Left lobe of liver (tissue), 2 donors: Measurements from ENCODE around the gene PSTPIP2. TPM values are rescaled to one million over a fixed set of nuclear protein-coding genes. Genes with fewer than 3 reads are reported as not detected.
A peak's percentile ranks its signal among the peaks of the same experiment; 100 is the strongest.
"Not testable (repeated sequence)": the region's sequence is repeated elsewhere in the genome, so short reads cannot be mapped to it uniquely, and the experiment has no call there.

Experiments used
- ATAC-seq: fragments of 200-7000 bp; cut with Tn5 transposase; one replicate; pipeline ENCODE4 v1.9.1; 2020; ENCODE audit warnings: mild to moderate bottlenecking, moderate library complexity
- DNase-seq: peaks from one replicate; pipeline ENCODE4 v3.0.0-alpha.2; 2020; ENCODE audit warnings: low spot score
- total RNA-seq: library from RNA; stranded (reverse); gene quantifications from one replicate; pipeline ENCODE4 v1.2.1, GENCODE V29; 2021
- donor health status: DM: no; HTN: no; CAD: no; lungs with moderate emphysema.
- donor health status: DM: no; HTN: yes; CAD: no.

PSTPIP2 gene
- total RNA-seq, 1 donor from 2014 or later, result 3.9 TPM

DNA sequence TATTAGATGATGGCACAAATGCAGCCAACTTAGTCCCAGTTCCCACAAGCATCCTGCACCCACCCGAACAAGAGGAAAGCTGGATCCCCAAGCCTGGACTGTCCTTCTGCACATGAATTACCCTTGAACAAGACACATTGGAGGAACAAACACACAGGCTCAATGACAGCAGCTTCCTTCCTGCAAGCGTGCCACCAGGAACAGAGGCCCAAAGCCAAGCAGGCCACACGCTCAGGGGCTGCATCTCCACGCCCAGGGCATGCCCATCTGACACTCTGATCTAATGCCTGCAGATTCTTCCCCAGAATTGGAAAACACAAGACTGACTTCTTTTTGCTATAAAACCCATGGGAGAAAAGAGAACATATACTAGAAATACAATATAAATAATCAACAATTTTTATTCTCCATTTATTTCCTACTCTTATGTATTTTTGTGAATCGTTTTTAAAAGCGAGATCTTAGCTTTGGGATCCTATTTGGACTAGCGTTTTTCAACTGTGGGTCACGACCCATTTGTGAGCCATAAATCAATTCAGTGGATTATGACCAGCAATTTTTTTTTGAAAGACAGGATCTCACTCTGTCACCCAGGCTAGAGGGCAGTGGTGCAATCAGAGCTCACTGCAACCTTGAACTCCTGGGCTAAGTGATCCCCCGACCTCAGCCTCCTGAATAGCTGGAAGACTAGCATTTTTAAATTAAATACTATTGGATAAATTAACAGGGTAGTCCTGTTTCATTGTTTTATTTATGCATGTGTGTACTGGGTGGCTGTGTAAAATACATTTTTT lies 34.4 kb downstream of the PSTPIP2 start:
- ATAC-seq (peak; percentile 79), DNase-seq (no peak)

DNA sequence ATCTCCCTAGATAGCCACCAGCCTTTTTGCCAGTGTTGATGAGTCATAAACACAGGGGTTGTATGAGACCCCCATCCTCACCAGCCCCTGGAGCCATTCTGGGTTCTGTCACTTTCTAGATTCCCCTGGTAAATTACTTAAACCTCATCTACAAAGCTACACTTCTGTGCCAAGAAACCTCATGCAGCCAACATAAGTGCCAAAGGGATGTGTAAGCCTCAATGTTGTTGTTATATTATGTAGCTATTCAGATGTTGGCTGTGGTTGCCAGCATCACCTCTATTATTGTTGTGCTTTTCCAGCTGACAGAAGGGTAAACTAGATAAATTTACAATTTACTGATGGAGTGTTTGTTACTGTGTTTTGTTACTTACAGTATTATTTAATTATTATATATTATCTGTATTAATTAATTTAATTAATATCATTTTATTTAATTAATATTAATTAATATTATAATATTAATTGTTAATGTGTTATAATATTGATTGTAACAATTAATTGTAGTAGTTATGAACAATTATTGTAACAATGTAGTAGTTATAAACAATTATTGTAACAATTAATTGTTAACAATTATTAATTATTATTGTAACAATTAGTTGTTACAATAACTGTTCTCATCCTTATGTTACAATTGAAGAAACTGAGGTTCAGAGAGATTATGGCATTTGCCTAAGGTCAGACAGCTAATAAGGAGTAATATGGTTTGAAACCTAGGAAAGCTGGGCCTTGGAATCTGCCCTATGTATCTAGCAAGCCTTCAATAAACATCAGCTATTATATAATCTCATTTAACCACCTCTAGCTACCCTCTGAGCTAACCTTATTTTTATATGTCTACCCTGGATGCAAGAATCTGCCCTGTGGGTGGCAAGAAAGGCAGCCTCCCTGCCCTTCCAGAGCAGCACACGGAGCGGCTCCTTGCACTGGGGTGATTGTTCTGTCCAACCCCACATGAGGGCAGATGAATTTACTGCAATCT lies 36.1 kb downstream of the PSTPIP2 start:
- DNase-seq (no peak), ATAC-seq (no peak)

DNA sequence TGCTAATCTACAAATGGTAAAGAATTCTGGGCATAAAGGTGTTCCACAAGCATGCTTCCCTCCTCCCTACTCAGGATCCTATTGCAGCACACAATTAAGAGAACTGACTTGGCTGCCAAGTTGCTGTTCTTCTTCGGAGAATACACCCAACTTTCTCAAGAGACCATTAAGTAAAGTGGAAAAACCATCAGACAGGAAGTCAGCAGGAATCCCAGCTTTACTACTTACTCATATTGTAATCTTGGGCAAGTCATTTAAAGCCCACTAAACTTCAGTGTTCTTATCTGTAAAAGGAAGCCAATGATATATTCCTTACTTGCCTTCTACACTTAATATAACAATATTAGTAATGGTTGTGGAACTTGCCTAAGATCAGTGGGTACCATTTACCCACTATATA lies 37.8 kb downstream of the PSTPIP2 start:
- DNase-seq, result no peak
- no peak for ATAC-seq

DNA sequence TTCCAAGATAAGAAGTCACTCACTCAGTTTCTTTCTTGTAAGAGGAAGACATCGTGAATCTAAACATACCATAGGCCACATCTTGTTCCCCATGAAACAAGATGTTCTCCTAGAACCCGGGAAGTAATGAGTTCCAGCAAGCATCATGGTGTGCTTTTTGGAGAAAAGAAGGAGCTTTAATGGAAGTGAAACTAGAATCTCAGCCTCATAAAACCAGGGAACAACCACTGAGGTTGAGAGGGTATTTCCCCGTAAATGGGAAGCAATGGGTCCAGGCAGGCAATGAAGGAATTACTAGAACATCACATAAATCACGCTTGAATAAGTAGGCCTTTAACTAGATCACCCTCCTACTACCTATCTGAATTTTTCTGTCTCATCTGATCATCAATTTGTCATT lies 40.3 kb downstream of the PSTPIP2 start:
- no peak for ATAC-seq

DNA sequence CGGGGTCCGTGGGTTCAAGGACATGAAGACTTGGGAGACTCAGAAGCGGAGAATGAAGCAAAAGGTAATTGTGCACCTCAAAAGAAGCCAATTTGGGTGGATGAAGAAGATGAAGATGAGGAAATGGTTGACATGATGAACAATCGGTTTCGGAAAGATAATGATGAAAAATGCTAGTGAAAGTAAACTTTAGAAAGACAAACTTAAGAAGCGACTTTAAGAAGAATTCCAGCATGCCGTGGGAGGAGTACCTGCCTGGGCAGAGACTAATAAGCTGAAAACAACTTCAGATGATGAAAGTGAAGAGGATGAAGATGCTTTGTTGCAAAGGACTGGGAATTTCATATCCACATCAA lies 43.5 kb downstream of the PSTPIP2 start:
- ATAC-seq (no peak), DNase-seq (no peak)

More for the DNA sequence above, 40.3 kb downstream of the PSTPIP2 start:
- no peak for DNase-seq

DNA sequence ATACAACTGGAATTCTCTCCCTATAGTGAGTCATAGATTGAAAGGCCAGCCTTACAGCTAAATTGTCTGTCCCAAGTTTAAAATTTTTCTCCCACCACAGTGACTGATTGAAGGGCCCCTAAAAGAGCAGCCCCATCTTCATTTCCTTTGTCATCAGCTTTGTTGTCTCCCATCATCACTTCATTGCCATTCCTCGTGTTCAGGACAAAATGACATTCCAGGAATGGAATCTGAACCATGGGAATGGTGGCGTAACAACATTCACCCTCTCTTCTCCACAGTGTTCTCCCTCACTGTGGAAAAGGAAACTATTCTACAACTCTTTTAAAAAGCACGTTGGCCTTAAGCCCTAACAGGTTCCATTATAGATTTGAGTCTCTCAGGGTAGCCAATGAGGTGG lies 52.1 kb downstream of the PSTPIP2 start:
- no peak for DNase-seq
- ATAC-seq, result no peak

DNA sequence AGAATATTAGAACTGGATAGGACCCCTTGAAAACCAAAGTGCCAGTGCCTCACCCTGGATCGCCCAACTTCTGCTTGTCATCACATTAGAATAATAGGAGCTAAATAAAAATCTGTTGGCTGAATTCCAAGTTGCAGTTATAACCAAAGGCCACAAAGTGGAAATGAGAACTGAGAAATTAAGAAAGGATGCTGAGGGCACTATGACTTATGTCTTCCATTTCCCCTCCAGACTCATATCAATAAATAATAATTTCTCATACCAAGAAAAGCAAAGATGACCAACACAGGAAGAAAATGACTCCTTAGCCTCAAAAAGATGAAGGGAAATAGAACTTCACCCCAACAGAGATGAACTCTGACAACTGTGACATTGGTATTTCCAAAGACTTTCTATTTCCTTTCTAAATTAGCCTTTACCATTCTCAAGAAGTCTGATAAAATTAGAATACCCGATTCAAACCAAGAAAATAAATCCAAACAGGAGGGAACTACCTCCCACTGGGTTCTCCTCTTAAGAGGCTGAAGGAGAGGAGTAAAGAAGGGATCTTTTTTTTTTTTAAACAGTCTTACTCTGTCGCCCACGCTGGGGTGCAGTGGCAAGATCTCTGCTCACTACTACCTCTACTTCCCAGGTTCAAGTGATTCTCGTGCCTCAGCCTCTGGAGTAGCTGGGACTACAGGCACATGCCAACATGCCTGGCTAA lies 58.4 kb downstream of the PSTPIP2 start:
- no peak for DNase-seq
- ATAC-seq, result no peak

DNA sequence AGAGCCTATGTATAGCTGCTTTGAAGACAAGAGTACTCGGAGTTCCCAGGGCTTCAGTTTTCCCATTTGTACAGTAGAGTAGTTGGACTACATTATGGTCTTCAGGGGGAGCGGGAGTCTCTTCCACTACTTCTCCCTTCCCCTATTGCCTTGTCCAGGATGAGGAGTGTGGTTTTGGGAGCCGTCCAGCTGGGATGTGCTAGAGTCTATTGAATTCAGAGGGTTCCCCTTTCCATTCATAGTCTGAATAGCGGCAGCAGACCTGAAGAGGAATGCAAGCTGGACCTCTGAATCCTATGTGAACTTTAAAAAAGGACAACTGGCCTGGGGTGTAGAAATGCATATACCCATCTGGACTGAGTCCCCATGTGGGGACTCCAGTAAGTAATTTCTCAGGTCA lies 61.4 kb downstream of the PSTPIP2 start:
- DNase-seq (no peak), ATAC-seq (no peak)

DNA sequence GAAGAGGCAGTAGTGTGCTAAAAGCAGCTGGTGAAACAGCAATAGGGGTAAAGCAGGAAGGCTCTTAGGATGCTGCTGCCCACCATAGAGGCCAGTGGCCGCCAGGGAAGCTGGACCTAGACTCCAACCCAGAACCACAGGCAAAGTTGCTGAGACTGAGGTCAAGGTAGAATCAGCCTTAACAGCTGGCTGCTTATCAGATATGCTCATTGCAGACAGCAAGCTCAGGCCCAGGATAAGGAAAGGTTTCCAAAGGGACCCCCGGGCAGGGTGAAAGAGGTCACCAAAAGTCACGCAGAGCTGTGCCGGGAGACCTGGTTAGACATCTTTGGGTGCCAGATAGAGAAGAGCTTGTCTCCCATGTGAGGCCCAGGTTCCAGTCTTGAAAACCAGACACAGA lies 62.0 kb downstream of the PSTPIP2 start:
- ATAC-seq, result no peak

DNA sequence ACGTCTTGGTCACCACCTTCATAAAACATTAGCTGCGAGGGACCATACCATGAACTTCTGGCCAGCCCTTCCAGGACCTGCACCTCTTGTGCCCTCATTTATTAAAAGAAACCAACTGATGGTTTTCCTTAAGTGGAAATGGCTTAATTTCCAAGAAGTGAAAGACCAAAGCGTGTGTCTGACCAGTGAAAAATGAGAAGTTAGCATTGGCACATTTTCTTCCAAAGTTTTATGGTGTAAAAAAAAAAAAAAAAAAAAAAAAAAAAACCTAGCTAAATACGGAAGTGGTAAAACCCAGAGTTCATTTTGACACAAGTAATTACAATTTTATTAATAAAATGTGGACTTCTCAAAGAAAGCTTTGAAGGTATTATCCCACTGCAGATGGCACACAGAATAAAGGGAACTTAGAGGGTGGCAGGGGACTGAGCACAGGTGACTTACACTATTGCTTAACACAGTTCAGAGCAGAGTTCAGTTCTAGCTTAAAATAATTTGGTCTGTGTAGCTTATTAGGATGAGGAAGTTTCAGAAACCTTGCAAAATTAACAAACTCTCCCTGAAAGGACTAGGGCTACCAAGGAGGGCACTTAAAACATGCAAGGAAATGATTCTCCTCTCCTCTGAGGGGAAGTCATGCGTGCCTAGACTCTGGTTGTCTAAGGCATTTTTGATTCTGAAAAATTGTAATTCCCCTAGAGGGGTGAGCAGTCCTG lies 62.8 kb downstream of the PSTPIP2 start:
- peak; percentile 96 for ATAC-seq
- DNase-seq, result no peak

More for the DNA sequence above, 62.0 kb downstream of the PSTPIP2 start:
- no peak for DNase-seq

DNA sequence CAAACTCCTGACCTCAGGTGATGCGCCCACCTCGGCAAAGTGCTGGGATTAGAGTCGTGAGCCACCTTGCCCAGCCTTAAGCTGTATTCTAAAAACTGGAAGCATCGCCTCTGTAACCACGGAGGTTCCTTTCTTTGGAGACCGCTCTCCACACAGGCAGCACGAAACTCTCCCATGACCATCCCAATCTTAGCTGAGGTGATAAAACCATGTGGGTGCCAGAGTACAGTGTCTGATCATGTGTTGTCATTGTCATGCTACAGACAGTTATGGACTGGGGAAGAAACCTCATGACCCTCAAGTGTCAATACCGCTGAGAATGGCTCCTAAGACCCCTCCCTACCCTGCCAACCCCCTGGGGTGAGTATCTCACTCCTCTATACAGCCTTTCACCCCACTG lies 63.5 kb downstream of the PSTPIP2 start:
- no peak for ATAC-seq
- no peak for DNase-seq

DNA sequence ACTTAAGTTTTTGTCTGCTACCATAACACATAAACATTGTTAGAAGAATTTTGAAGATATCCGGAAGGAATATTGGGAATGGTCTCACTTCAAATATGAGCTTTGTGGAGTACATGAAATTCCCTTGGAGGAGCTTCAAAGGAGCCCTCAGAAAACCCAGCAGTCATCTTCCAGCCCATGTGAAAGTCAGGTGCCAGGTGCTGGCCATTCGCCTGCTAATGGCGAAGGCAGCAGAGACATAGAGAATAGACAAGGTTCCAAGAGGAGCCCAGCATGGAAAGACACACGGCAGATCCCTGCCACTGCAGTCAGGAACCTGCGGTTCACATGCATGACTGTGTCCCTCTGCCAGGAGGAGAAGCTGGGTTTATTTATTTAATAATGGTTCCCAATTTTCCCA lies 64.9 kb downstream of the PSTPIP2 start:
- ATAC-seq (no peak), DNase-seq (no peak)

DNA sequence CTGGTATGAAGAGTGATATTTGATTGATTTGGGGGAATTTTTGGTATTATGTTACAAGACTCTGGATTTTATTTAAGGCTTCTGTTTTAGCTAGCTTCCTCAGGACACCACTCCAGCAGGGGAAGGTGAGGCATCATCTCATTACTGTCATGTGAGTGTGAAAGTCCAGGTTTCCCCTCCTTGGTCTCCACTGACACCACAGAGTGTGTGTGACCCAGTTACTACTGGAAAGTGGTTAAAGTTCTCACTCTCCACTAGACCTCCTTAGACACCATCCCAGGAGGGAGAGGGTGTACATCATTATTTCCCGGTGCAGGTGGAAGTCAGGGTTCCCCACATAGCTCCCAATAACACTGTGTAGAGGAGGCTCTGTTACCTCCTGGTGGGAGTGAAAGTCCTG lies 69.1 kb downstream of the PSTPIP2 start:
- DNase-seq, result no peak
- no peak for ATAC-seq

DNA sequence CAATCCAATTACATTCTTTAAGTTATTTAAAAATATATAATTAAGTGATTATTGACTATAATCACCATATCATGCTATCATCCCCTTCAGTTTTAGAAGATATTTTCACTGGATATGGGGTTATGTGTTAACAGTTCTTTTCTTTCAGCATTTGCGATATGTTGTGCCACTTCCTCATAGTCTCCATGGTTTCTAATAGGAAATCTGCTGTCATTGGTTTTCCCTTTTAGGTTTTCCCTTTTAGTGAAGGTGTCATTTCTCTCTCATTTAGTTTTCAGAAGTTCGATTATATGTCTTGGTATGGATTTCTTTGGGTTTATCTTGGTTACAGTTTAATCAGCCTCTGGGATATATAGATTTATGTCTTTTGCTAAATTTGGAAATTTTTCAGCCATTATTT lies 70.2 kb downstream of the PSTPIP2 start:
- DNase-seq, result no peak
- ATAC-seq, result no peak

DNA sequence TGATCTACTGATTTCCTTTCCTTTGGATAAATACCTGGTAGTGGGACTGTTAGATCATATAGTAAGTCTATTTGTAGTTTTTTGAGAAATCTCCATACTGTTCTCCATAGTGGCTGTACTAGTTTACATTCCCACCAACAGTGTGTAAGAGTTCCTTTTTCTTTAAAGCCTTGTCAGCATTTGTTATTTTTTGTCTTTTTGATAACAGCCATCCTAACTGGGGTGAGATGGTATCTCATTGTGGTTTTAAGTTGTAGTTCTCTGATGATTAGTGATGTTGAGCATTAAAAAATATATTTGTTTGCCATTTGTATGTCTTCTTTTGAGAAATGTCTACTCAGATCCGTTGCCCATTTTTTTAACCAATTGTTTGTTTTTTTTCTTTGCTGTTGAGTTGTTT lies 71.0 kb downstream of the PSTPIP2 start:
- ATAC-seq, result no peak

DNA sequence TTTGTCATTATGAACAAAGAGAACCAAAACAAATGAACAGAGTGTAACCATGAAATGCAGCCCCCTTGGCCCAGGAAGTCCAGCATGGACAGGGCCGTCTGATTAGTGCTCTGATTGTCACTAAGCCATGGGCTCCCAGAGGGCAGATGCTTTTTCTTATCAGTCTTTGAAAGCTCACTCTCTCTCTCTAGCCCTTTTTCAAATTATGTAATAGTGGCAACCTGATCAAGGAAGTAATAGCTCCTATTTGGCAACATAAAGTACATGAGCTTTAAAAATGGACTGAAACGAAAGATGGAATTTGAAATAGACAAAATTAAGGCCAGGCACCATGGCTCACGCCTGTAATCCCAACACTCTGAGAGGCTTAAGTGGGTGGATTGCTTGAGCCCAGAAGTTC lies 72.5 kb downstream of the PSTPIP2 start:
- DNase-seq, result no peak
- ATAC-seq, result no peak

More for the DNA sequence above, 71.0 kb downstream of the PSTPIP2 start:
- DNase-seq, result no peak

DNA sequence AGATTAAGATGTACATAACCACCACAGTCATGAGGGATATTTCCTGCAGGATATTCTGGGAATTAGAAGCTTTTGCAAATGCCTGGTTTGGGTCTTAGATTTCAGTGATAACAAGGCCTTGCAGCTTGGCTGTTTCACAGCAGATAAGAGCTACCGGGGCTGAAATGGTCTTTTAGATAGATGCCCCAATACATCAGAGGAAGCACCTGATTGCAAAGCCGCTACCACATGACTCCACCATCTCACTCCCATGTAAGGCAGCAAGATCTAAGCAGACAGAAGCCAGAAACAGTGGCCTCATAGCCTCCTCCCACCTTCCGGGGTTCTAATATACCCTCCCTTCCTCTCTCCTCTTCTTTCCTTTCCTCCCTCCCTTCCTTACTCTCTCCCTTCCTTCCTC lies 73.8 kb downstream of the PSTPIP2 start:
- DNase-seq (no peak), ATAC-seq (no peak)

DNA sequence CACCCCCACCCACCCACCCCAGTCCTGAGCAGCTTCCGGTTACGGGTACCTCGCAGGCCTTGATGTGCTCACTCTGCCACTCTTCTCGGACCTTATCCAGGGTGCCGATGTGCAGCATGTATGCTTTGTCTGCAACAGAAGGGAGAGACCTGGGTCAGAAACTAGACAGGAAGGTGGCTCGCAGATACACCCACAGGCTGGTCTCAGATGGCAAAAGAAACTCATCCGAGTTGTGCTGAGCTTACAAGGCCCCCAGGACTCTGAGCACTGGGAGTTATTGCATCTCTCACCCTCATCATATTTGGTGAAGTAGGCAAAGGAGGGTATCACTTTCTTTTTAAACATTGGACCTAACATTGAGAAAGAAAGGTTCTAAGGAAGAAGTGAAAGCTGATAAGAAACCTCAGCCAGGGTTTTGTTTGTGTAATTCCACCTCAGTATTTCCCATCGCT lies 74.3 kb downstream of the PSTPIP2 start:
- ATAC-seq (no peak), DNase-seq (no peak)

DNA sequence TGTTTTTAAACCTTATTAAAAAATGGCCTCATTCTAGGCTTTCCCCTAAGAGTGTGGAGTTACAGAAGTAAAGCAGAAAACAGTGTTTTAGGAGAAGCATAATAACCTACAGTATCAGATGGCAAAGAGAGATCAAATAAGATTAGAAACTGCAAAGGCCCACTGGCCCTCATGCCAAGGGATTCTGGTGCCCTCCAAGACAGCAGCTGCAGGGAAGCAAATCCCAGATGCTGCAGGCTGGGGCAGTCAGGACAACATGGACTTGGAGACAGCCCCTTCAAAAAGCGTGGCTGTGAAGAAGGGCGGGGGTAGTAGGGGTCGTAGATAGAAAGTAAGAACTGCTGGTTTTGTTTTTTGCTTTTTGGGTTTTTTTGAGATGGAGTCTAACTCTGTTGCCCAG lies 76.6 kb downstream of the PSTPIP2 start:
- ATAC-seq, result no peak
- DNase-seq, result no peak

DNA sequence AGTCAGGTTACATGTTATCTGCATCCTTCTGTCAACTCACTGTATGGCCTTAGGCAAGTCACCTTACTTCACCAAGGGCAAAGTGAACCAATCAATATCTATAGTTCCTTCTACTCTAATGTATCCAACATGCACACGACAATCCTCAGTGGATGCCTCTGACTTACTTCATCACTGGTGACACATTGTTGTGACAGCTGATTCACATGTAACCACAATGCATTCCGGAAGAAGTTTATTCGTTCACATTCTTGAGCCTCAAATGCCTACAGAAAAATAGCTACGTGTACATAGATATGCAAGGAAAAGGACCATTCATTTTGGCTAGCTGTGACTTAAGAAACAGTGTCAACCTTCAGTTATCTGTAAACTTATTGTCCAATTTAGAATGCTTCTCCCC lies 78.6 kb downstream of the PSTPIP2 start:
- DNase-seq (no peak), ATAC-seq (no peak)

DNA sequence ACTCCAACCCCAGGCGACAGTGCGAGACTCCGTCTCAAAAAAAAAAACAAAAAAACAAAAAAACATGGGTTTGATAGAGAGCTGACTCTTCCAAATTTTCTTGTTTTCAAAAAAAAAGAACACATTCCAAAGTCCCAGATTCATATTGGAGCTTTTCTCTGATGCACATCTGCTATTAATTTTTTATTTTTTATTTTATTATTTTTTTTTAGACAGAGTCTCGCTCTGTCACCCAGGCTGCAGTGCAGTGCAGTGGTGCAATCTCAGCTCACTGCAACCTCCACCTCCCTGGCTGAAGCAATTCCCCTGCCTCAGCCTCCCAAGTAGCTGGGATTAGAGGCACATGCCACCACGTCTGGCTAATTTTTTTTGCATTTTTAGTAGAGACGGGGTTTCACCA lies 79.5 kb downstream of the PSTPIP2 start:
- DNase-seq, ATAC-seq: not testable (repeated sequence)
